Breast epithelium (tissue), 3 donors: ENCODE results near the gene KIF1A.

Experiments
- CTCF ChIP-seq, 3 donors: fragments of 450-650 bp; IDR thresholded peaks; one replicate each; pipeline ENCODE4 v1.5.1; 2016 to 2017; ENCODE audit warnings: antibody characterized with exemption in 3 of 3, mild to moderate bottlenecking in 3 of 3, moderate library complexity in 3 of 3
- POLR2A ChIP-seq: fragments of 450-650 bp; IDR thresholded peaks from one replicate; pipeline ENCODE4 v1.6.1; 2016; ENCODE audit warnings: antibody characterized with exemption, mild to moderate bottlenecking, moderate library complexity
- POLR2AphosphoS5 ChIP-seq, 3 donors: sonication (generic); formaldehyde crosslinking; IDR thresholded peaks; one replicate each; pipeline ENCODE4 v1.6.1; 2017; ENCODE audit warnings: antibody characterized with exemption in 3 of 3

GRCh38 chr2:240703417-240704341 lies 116.3 kb downstream of the KIF1A start:
- TF ChIP-seq POLR2A (no peak), POLR2AphosphoS5 (IDR thresholded peaks at IDR 0.05) (no peak), CTCF (IDR thresholded peaks at IDR 0.05) (no peak)
